T1000 (cell line): ENCODE results near the gene UEVLD.
A peak's percentile ranks its signal among the peaks of the same experiment; 100 is the strongest.
"Not testable (repeated sequence)": the region's sequence is repeated elsewhere in the genome, so short reads cannot be mapped to it uniquely, and the experiment has no call there.

ENCODE experiments used
- DNase-seq: peaks from one replicate; lab custom pipeline; 2025; ENCODE audit warnings: mixed read lengths; lab: John Stamatoyannopoulos, UW

The UEVLD gene

DNA sequence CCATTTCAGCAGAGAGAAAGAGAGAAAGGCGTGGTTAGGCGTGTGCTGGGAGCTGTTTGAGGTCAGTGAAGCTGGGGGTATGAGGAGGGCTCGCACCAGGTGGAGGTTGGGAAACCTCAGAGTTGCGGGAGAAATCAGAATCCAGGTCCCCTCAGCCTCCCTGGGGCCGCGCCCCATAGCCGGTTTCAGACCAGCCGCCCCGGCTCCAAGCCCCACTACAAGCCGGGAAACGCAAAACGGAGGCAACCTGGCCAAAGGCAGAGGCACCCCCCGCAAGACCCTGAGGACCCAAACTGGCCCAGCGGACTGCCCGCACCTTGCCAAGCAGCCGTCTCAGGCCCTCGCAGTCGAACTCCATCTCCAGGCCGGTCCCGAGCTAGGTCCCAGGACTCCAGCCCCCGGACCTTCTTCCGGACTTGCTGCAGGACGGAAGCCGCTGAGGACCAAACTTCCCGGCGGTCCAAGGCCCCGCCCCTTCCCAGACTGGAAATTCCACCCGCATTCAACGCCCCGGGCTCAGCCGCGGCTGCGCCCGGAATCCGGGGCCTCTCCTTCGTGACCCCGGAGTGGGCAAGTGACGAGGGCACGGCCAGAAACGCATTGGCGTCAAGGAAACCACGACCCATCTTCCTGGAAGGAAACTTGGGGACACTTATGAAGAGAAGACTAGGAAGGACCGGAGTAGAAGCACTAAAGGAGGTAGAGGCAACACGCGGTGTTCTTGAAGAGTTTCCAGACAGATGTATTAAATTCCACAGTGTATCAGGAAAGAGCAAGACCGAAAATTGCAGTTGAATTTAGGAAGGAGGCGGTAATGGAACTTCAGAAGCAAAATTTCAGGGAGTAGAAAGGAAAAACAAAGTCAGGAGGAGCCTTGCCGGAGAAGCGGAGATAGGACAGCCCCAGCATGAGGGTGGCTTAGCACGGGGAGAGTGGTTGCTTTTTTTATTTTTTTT lies at the start of gene UEVLD:
UEVLD (minus strand) TSS at position 438 of the 956 bp plus-strand sequence; CDS start at position 358, 80 bp downstream.
- DNase-seq, result peak; percentile 46

GRCh38 chr11:18634140-18635032 lies 45.9 kb upstream of the UEVLD start, which contains the start of gene SPTY2D1:
Gene SPTY2D1, minus strand, starts transcription at chr11:18634342. Its CDS starts 85 bp downstream, at chr11:18634257.
- peak; percentile 92 for DNase-seq

DNA sequence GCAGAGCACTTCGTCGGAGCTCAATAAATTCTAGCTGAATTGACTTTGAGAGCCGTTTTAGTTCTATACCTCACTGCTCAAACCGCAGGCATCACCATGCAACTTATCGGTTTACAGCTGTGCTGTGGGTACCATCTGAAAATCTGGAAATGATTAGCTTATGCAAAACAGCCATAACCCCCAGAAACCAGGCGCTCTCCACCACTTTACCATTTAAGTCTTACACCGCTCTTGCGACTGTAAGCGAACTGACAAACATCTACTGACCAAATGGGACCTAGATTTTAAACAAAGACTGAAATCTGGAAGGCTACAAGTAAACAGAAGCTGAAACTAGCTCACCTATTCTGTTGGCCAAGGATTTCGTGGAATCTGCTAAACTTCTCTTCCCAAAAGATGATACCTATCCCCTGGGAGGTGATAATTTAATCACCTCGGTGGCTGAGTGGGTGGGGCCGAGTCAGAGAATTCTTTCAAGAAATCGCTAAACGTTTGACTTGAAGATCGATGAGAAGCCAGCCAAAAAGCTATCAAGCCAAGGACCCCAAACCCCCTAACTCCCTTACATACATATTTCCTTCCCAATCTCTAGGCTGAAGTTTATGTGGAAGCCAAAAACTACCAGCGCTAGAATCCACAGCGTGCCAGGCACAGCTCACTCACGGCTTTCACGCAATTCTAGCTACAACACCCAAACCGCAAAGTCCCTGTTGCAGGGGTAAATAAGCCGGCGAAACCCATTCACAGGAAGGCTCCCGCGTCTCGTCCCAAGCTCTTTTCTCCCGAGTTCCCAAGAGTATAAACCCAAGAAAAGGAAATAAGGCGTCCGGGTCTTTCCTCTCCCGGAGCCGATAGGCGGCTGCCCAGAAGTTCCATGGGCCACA lies 45.0 kb upstream of the UEVLD start:
- no peak for DNase-seq

- DNase-seq, result no peak
These were observed 44.3 kb upstream of the UEVLD start for GRCh38 chr11:18632841-18633240.

DNA sequence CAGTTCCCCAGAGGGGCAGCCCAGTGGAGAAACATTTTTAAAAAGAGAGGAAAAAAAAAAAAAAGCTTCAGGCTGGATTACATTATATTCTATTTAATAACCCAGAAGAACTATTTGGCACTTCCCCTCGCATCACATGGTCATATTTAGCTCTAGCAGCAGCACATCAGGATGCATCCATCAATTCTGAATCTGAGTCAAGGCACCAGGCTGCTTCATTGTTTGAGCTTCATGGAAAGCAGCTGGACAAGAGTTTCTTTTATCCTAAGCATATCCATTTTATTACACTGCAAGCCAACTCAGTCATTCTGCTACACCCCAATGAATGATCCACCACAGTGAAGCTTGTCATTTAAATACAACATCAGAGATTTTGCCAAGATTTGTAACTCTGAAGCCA lies 35.6 kb upstream of the UEVLD start:
- DNase-seq, result no peak

- no peak for DNase-seq
These were observed 35.2 kb upstream of the UEVLD start for GRCh38 chr11:18623707-18624106.

GRCh38 chr11:18618342-18619025 lies 29.9 kb upstream of the UEVLD start:
- no peak for DNase-seq

DNA sequence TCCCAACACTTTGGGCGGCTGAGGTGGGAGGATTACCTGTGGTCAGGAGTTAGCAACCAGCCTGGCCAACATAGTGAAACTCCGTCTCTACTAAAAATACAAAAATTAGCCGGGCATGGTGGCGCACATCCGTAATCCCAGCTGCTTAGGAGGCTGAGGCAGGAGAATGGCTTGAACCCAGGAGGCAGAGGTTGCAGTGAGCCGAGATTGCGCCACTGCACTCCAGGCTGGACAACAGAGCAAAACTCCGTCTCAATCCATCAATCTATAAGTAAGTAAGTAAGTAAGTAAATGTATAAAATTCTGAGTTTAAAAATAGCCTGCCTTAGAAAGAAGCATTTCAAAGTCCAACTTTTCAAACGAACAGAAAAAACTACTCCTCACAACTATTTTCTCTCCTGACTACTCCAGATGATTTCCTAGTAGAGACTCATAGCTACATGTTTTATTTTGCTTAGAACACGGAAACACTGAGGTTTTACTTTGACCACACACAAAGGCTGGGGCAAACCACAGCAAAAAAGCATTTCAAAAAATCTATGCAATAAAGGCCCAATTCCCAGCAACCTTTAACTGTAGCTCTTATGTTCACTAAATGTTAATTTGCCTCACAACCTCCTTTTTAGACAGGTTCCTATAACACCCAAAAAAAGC lies 29.3 kb upstream of the UEVLD start:
- DNase-seq, result no peak

DNA sequence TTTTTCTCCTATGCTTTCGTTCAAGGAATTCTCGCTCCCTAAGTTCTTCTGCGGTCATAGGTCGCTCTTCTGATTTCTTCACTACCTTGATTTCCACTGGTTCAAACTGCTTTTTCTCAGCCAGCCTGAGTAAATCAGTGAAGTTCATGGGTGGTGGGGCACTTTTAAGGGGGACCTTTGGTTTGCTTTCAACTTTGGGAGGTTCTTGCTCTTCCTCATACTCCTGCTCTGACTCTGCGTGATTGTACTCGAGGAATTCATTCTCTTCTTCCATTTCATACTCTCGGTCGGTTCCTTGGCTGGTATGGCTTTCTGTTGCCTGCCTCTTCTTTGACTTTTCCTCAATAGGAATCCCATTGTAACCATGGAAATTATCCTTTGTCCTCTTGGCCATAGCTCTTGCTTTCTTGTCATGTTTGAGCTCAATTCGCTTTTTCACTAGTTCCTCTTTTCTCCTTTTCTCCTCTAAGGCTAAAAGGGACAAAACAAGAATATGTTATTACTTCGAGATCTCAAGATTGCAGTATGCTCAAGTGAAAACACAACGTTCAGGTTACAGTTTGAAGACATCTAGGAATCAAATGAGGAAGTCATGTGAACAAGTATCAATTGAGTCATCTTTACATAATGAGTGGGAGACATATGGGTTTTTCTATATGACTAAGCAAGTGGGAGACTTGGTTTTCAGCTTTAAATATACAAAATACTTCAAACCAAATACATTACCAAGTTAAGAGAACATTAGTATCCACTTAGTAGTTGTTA lies 27.3 kb upstream of the UEVLD start:
- DNase-seq, result no peak

DNA sequence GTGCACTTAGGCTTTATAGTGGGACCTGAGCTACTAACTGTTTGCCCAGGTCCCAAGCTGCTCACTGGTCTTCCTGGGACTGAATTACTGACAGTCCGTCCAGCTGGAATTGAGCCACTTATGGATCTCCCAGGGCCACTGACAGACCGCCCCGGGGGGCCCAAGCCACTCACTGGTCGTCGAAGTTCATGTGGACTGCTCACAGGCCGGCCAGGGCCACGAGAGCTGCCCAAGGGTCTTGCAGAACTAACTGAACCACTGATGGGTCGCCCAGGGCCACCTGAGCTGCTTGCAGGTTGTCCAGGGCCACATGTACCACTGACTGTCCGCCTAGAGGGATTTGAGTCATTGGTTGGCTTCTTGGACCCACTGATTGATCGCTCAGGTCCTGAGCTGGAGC lies 26.1 kb upstream of the UEVLD start:
- DNase-seq, result no peak

GRCh38 chr11:18612394-18612793 lies 23.9 kb upstream of the UEVLD start:
- DNase-seq, result no peak

- no peak for DNase-seq
These were observed 22.7 kb upstream of the UEVLD start for GRCh38 chr11:18611196-18611595.

GRCh38 chr11:18608376-18608775 lies 19.8 kb upstream of the UEVLD start:
- no peak for DNase-seq

GRCh38 chr11:18600915-18601569 lies 12.5 kb upstream of the UEVLD start:
- no peak for DNase-seq

DNA sequence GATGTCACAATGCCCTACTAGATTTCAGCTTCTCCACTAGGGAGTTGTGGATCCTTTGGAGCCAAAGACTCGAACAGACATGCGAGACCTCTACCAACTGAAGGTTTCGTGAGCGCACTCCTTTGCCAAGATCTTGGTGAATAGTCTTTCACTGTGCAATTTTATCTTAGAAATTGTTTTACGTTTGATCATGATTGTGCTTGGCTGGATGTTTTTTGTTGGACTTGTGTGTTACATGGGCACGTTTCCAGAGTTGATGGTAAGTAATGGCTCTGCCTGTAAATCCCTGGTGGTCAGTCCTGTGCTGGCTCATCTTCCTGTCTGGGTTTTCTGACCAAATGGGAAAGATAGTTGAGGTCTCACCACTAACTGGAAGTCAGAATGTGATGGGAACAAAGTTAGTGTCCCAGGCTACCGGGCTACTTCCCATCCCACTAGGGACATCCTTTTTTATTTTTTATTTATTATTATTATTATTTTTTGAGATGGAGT lies 11.3 kb upstream of the UEVLD start, which contains the start of gene MISFA:
MISFA (plus strand) TSS at position 51 of the 492 bp plus-strand sequence; CDS start at position 191, 140 bp downstream.
- DNase-seq, result no peak

DNA sequence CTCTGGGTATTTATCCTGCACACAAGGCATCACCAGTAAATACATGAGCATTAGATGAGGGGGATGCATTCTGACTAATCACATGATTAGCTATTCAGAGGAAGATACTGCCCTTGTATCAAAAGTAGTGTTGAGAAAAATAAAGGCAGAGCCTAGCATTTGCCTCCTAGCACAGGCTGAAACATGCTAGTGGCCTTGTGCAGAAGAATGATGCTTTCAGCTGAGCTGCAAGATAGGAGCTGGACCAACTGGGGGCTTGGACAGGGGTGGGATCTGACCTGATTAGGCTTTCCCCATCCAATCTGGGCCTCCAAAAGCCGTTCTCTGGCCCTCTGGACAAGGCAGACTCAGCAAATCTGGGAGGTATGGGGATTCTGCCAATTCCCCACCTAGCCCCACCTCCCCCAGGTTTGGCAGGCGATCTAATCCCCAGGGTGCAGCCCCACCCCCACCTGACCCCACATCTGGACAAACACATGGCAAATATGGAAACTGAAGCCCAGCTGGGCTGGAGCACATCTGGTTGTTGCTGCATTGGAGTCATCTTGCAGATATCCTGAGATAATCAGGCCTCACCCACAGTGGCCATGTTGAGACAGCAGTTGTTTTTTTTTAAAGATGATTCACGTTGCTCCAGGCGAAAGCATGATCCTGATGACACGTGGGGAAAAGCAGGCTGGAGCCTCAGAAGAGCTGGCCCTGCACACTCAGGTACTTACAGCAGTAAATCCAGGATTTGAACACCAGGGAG lies 6.6 kb upstream of the UEVLD start:
- no peak for DNase-seq

- not testable (repeated sequence) for DNase-seq
These were observed 5.6 kb upstream of the UEVLD start for GRCh38 chr11:18594088-18594487.

DNA sequence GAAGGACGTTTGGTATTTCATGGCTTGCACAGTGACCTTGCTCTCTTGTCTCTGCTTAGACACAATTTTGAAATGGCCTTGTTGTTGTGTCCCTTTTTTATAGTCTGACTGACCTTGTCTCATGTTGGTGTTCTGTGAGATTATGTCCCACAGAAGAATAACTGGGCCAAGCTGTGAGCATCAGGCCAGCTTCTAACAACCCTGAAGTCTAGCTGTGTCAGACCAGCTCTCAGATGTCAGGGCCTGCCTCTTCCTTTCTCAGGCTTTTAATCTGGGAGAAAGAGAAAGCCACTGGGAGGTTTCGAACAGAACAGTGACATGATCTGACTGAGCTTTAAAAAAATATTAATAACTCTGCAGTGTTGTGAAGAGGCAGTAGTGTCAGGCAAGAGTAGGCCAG lies 2.0 kb upstream of the UEVLD start:
- DNase-seq, result no peak
